Epidermal melanocyte (primary cell): ENCODE measurements around the gene WBP1L.

ENCODE experiments used
- DNase-seq: peaks from one replicate; pipeline ENCODE4 v3.0.0; 2011; ENCODE audit warnings: low spot score; ENCODE audit not compliant: insufficient read length

WBP1L gene

DNA sequence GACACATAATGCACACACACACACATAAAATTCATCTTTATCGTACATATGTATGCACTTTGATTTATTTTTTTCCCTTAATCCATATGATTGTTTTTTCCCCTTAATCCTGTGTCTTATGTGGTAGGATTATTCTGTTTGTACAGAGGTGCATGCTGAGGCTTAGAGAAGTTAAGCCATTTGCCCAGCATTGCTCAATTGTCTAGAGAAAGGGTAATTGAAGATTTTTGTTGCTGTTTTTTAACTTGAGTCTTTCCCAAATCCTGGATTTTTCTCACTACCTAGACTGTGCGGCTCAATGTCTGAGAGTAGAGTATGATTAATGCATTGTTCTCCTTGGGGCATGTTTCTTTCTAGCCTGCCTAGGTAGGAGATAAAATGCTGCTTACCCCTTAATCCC lies 35.0 kb downstream of the WBP1L start:
- no peak for DNase-seq

DNA sequence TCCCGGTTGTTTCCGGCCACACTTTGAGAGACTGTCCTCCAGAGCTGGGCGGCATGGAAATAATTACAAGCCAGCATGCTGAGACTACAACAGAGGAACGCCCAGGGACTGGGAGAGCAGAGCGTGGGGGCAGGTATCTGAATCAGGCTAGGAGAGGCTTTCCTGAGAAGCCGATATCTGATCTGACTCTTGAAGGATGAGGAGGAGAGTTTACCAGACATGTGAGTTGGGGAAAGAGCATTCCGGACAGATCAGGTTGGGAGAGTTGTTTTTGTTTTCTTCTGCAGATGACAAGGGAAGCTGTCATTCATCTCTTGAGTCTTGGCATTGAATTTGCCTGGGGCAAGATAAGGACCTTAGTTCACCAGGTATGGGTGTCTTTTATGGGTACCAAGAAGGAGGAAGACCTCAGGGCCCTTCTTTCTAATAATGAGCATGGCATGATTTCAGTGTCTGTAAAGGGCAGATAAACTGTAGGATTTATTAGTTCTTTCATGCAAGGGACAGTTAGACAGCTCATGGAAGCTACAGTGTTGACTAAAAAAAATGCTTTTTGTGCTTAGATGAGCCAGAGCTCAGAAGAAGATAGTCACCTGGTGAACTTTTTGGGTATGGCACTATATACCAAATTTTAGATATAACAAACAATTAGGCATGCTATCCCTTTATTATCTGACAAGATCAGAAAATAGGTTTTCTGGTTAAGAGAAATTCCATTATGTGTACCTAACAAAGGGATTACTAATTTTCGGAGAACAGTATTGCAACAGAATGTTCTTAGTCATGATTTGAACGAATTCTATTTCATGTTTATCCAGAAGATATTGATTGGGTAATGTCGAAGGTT lies 36.2 kb downstream of the WBP1L start:
- DNase-seq = no peak

DNA sequence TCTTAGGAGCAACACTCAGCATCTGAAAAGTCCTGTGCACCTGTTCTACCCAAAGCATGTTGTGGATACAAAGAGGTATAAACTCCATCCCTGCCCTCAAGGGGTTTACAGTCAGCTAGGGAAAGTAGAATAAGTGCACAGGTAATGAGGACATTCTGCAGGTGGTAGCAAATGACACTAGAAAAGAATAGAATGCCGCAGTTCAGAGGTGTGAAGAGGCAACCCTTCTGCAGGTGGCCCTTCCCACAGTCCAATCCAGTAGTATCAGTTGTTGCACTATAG lies 36.7 kb downstream of the WBP1L start:
- no peak for DNase-seq

DNA sequence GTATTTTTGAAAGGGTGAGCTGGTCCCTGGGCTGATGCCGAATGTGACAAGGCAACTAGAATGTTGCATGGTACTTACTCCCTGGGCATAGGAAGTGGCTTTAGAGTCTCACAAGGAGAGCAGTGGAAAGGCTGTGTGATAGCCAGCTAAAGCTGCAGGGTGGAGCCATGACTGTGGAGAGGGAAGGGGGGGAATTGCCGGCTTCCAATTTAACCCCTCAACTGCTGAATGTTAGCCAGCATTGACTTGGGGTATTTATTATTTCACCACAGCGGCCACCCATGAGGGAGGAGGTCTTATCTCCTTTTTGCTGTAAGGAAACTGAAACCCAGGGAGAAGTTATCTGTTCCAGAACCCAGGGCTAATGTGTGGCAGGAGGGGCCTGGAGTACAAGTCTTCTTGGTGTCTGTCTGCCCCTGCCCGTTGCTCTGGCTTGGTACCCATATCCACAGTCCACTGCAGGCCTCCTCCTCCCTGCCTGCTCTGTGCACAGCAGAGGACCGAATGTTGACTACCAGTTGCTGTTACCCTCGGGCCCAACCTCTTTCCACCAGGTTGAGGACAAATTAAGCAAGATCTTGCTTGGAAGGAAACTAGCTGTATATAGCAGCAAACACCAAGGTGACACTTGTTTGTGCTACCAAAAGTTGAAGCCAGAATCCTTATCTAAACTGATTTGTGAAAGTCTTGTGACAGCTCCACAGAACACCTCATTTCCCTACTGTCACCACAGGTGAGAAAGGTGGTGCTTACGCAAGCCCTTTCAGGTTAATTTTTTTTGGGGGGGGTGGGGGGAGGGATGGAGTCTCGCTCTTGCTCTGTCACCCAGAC lies 37.6 kb downstream of the WBP1L start:
- no peak for DNase-seq

DNA sequence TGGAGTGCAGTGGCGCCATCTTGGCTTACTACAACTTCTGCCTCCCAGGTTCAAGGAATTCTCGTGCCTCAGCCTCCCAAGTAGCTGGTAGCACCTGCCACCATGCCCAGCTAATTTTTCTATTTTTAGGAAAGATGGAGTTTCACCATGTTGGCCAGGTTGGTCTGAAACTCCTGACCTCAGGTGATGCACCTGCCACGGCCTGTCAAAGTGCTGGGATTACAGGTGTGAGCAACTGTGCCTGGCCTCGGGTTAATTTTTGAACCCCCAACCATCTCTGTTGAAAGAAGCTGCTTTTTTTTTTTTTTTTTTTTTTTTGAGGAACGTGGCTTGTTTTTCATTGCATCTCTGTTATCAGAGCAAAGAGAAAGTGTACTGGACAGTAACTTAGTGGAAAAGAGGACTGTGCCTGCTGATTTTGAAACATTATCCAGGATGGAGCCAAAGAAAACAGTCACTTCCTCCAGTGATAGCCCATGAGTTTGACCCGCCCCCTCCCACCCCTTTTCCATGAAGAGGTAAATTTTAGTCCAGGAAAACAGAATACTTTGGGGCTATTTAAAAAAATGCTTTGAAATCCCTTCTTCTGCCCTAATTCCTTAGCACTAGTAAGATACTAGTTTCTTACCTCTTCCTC lies 38.3 kb downstream of the WBP1L start:
- no peak for DNase-seq

DNA sequence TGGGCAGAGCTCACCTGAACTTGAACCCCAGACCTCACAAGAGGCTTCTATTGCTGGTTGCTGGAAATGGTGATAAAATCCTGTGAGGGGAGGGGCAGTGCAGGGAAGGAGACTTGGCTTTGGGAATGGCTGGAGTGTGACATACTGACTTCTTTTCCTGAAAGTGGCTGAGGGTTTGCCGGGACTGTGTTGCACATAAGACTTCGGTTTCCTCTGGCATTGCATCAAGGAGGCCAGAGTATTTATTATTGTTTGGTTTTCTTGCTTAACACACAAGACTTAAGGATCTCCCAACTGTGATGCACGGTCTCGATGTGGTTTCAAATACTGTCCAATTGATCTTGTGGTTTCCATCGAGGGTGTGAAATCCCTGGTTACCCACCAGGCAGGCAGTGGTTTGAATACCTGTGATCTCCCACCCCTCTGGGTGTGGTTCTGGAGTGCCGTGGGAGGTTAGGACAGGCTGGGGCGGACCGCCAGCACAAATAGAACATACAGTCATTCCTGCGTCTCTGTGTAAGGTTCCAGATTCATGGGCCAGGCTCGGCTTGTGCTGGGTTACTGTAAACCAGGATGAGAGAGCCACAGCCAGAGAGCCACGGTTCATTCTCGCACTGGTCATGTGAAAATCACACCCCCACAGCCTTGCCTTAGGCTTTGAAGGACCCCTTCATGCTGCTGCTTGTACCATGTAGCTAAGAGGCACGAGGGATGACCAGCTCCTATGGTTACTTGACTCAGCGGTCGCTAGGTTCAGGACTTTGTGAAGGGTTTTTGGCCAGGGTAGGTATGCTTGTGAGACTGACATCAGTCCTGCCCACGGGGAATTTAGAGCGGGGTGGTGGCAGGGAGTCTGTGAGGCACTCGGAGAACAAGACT lies 39.2 kb downstream of the WBP1L start:
- peak; percentile 43 for DNase-seq

DNA sequence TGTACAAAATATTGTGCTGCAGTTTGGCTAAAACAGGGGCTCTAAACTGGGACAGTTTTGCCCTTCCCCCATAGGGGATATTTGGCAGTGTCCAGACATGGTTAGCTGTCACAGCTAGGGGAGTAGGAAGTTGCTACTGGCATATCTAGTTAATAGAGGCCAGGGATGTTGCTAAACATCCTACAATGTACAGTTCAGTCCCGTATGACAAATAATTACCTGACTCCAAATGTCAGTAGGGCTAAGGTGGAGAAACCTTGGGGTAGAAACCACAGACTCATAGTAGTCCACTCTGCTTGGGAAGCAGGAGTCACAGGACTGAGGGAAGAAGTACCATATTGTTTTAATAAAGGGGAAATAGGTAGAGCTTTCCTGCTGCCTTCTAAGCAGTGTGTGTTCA lies 39.8 kb downstream of the WBP1L start:
- no peak for DNase-seq

DNA sequence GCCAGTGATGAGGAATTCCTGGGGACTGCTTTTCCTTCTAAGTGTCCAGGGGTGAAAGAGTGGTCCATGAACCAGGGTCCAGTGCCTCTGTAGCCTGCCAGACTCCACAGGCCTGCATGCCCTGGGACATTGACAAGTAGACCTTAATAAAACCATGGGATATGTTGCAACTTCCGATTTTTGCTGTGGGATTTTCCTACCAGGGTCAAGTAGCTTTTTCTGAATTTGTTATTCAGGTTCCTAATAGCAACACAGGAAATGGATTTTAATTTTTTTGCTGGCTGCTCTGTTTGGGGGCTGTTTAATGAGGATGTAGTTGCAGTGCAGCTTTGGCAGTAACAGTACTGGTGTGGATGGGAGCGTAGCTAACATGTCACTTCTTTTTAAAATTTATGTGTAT lies 42.1 kb downstream of the WBP1L start:
- DNase-seq = no peak

DNA sequence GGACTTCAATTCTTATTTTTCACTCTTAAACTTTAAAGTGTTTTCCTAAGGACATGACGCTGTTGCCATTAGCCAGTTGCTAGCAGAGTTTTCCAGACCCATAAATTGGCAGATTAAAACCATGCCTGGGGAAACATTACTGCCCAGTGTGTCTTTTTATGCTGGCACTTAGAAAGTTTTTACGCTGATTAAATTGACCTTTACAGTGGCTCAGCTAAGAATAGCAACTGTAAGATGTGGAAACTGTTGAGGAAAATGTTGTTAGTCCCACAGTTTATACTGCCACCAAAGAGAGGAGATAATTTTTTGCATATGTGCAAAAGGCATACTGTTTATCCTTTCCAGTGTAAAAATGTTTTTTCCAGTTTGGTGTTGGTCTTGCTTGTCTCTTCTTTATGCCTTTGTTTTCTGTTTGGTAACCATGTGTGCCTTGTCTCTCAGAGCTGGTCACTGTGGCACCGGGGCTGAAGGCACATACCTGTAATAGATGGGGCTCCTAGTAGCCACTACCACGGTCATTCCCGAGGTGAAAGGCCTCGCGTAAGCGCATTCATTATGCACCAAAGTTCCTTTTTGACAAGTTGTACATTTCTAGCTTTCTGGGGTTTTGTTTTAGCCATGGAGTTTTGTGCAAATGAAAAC lies 48.1 kb downstream of the WBP1L start:
- DNase-seq = no peak

DNA sequence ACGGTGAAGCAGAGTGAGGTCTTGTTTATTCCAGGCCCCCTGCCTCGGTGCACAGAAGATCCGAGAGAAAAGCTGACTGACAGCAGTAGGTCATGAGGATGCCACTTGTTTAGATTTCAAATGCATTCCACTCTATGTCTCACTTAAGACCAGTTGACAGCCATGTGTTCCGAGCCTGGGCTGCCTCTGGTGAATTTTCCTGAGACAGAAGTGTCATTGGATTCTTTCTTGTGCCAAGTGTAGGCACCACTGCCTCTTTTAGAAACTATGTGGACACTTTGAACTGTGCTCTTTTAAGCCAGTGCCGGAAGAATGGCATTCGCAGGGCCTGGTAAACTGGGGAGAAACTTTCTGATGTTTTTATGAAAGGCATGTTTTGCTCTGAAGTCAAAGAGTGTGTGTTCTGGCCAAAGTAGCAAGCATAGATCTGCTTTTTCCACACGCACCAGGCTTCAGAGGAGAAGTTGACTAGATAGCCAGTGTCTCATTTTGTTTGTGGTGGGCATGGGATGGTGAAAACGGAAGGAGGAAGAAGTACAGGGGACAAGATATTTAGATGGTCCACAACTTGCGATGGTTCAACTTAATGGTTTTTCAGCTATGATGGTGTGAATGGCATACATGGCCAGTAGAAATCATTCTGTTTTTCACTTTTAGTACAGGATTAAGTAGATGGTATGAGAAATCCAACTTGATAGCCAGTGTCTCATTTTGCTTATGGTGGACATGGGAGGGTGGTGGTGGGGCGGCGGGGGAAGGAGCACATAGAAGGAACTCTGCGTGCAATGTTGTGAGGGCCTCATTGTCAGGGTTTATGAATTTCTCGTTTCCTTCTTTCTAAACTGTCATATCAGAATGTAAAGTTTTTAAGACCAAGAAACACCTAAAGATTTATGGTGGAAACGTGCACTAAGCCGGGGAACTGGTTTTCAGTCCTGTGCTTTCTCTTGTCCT lies 52.0 kb downstream of the WBP1L start:
- no peak for DNase-seq

DNA sequence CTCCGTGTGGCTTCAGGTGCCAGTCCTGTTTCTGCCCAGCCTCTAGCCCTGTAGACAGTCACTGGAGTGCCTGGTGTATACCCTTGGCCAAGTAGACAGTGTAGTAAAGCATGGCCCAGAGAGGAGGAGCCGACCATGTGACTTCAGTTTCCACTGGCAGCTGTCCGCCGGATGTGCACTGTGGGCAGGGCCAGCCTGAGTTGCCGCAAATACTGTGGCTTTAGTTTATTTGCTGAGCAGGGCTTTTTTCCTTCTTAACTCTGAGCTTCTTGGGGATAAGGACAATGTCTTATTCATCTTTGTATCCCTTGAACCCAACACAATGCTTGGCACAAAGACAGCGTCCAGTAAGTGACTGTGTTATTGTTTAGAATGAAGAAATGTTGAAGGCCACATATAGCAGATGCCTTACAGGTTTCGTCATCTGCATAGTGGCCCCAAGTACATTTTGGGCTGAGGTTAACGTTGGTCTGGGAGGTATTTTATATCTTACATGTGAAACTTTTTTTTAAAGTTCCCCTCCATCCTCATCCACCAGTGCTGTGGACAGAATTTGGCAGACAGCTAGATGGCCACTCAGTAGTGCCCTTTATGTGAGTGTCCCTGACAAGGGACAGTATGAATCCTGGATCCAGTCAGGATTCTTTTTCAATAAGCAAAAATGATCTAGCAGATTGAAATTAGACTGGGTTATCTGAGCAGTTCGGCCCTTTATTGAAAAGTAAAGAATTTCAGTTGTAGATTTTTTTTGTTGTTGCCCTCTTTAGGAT lies 52.8 kb downstream of the WBP1L start:
- peak; percentile 53 for DNase-seq

DNA sequence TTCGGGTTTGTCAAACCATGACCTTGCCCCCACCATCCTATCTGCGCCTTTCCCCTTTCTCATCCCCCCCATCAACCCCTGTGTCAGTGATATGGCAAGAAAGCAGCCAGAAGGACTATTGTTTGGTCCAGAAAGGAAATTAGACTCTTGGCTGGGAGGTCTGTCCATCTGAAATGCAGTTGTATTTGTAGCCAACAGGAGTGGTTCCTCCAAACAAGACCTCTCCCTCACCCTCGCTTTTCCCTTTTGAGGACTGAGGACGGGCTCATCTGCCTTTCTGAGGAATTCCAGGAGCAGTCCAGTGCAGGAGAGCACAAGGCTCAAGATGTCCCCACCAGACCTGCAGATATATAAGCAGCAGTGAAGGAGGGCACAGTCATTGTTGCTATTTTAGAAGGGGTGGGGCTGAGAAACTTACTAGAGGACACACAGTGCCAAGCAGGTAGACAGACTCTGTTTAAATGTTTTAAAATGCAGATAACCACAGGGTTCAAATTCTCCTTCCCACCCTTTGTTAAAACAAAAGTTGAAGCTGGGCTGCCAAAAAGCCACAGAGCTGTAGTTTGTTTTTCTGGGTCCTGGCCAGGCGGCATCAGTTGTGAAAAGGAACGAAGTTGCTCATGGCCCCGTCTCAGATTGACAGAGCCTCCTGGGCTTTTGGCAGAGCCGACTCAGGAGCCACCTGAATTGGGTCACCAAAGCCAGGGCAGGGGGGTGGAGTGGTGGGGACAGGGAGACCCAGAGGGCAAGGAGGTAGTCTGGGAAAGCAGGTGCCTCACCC lies 56.1 kb downstream of the WBP1L start:
- no peak for DNase-seq

DNA sequence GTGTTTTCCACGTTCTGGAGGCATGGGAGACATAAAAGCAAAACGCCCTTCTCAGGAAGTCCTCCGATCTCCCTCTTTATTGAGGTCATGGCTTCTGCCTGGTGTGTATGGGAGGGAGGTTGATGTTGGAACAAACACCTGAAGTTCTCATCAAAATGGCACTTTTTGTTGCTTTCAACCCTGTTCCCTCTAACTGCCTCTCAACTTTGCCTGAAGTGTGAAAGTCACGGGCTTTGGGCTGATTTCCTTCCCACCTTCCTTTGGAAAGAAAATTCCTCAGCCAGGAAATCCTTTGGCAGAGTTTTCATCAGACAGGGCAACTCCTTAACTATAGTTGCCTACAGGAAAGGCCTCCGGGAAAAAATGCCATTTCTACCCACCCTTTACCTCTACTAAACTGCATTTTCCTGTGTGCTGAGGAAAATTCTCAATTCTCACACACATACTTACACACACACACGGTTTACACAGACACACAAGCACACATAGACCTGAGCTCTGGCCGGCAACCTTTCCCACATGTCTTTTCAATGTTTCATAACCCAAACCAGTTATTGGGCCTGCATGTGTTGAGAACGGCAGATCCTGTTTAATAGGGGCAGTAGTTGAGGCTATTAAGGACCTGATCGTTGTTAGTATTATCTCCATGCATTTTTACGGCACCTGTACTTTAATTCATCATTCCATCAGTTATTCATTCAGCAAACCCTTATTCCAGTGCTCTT lies 57.0 kb downstream of the WBP1L start:
- no peak for DNase-seq

DNA sequence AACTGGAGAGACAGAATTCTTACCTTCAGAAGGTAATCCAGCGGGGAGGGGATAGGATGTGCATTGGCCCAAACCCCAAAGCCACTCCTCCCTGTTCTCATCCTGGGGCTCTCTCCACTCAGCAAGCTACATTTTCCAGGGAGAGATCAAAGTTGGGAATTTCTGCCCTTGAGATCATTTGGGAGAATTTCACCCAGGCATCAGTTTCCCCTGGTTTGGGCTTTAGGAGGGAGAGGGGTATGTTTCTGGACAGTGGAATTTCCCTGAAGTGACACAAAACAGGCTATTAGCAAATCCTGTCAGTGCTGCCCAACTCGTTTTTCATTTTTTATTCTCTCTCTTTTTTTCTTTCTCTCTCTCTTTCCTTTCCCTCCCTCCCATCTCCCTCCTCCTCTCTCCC lies 57.7 kb downstream of the WBP1L start:
- DNase-seq = no peak

DNA sequence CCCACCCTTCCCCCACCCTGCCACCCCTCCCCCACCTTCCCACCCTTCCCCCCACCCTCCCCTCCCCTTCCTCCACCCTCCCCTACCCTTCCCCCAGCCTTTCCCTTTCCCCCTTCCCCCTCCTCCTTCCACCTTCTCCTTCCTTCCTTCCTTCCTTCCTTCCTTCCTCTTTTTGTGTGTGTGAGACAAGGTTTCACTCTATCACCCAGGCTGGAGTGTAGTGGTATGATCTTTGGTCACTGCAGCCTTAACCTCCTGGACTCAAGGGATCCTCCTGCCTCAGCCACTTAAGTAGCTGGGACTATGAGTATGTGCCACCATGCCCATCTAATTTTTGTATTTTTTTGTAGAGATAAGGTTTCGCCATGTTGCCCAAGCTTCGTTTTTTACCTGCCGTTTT lies 58.2 kb downstream of the WBP1L start:
- no peak for DNase-seq

DNA sequence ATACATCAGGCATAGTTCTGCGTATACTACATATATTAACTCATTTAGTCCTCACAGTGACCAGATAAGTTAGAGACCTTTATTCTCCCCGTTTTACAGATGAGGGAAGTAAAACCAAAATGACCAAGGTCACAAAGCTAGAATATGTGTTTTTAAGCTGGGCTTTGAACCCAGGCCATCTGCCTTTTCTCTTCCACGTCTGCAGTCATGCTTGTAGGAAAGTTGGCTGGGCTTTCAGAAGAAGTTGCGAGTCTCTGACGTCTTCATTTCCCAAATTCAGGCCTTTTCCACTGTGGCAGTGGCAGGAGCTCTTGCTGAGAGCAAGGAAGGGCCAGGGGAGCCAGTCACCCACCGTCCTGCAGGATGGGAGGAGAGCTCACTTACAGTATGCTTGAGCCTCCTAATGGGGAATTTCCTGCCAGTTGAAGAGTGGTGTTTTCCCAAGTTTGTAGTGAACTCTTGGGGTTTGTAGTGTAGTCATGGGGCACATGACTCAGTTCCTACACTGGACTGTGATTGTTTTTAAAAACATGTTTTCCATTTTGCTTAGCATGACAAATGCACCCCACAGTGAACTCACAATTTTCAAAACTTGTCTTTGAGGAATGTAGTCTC lies 59.3 kb downstream of the WBP1L start:
- DNase-seq = no peak

DNA sequence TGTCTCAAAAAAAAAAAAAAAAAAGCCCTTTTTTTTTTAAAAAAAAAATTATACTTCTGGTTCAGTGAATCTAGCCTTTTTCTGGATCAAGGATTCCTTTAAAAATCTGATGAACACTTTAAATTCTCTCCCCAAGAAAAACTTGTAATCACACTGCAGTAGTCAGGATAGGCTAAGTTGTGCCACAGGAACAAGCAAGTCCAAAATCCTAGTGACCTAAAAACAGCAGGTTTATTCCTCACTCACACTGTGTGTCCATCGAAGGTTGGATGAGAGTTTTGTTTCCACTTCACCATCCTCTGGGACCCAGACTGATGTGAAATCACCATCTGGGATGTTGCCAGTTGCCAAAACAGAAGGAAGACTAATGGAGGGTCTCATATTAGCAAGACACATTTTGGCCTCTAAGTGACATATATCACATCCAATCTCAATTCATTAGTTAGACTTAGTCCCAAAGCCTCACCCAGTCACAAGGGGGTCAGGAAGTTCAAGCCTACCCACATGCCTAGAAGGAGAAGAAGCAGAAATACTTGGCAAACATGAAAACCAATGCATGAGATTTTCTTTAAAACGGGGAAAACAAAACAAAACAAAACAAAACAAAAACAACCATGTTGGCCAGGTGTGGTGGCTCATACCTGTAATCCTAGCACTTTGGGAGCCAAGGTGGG lies 60.8 kb downstream of the WBP1L start:
- DNase-seq = no peak
